Rectal smooth muscle tissue (tissue), 1 donor: ENCODE measurements around the gene THSD4.

Experiments
- H3K27ac ChIP-seq: one replicate; pipeline ENCODE4 v1.7.0; 2013; ENCODE audit warnings: low read depth, low read length, inconsistent platforms
- H3K27me3 ChIP-seq: one replicate; pipeline ENCODE4 v1.7.0; 2013; ENCODE audit warnings: low read length; ENCODE audit not compliant: control insufficient read depth, insufficient read depth
- H3K36me3 ChIP-seq: one replicate; pipeline ENCODE4 v1.7.0; 2013; ENCODE audit warnings: low read length; ENCODE audit not compliant: control insufficient read depth, insufficient read depth
- H3K4me1 ChIP-seq: one replicate; pipeline ENCODE4 v1.7.0; 2013; ENCODE audit warnings: low read length; ENCODE audit not compliant: control insufficient read depth, insufficient read depth
- H3K4me3 ChIP-seq: one replicate; pipeline ENCODE4 v1.7.0; 2013; ENCODE audit warnings: low read length
- H3K9ac ChIP-seq: one replicate; pipeline ENCODE4 v1.7.0; 2013; ENCODE audit warnings: low read length

Gene THSD4

DNA sequence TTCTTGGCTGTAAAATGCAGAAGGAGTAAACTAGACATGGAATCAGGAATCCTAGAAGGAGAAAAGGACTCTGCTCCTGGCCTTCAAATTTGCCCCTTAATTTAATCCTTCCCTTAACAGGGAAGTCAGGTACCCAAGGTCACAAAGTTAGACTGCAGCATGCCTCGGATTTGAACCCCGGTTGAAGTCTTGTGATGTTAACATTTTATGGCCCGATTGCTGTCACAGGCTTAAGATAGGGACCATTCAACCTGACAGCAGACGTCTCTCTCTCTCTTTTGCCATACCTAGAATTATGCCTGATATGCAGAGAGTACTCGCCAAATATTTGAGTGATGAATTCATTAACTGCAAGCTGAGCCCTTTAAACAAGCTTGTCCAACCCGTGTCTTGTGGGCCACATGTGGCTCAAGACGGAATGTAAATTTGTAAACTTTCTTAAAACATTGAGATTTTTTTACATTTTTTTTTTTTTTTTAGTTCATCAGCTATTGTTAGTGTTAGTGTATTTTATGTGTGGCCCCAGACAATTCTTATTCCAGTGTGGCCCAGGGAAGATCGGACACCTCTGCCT, 217.2 kb downstream of the THSD4 start:
- H3K4me3 ChIP-seq: no peak overlapping the region
- no peaks in the 10 kb centered on the region for H3K27me3 ChIP-seq
- H3K9ac ChIP-seq: no peak overlapping the region
- H3K27ac ChIP-seq: no peak overlapping the region
- H3K36me3 ChIP-seq: no peaks in the 10 kb centered on the region
- peaks cover 13% of the 10 kb centered on the region for H3K4me1 ChIP-seq

DNA sequence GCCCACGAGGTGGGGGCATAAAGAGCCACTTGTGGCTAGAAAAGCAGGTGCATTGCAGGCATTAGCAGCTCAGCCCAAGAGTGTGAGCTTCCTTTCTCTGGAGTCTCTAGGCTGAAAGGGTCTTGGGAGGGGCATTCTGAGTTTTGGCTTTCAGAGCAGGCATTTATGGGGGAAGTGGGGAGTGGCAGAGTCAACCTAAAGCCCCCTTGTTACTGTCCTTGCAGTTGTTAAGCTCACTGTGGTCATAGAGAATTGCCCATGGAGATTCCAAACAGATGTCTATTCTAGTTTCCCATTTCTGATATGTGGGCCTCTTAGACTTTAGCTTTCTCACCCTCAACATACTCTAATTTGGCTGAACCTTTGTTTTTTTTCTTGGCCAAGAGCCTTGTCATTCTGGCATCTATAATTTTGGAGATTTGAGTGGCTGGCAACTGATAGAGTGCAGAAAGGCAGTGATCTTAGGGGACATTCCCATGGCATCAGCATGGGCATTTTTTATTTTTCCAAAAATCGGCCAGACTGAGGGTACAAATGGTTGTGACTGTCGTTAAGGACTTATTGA, 217.9 kb downstream of the THSD4 start:
- H3K27ac ChIP-seq: no peak overlapping the region

DNA sequence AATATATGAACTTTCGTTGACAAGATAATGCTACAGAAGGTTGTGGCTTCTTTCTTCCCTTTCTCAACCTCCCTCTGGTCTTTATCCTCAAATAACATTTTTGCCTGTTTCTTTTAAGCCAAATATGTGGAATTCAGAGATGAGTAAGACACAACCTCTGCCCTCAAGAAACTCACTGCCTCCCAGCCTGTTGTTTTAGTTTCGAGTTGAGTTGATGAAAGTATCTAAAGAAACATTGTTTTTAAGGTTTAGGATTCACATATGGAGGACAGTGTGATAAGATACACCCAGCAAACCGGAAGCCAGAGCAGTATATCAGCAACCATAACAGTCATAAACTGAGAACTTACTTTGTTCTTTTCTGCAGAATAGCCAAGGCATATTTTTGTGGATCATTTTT, 218.6 kb downstream of the THSD4 start:
- Histone ChIP-seq H3K27ac (no peak overlapping the region), H3K9ac (no peak overlapping the region), H3K4me3 (no peak overlapping the region), H3K36me3 (no peaks in the 10 kb centered on the region), H3K27me3 (no peaks in the 10 kb centered on the region), H3K4me1 (peaks cover 9% of the 10 kb centered on the region)

More for the DNA sequence above, 217.9 kb downstream of the THSD4 start:
- Histone ChIP-seq H3K9ac (no peak overlapping the region), H3K4me3 (no peak overlapping the region), H3K4me1 (peaks cover 13% of the 10 kb centered on the region), H3K36me3 (no peaks in the 10 kb centered on the region), H3K27me3 (no peaks in the 10 kb centered on the region)

DNA sequence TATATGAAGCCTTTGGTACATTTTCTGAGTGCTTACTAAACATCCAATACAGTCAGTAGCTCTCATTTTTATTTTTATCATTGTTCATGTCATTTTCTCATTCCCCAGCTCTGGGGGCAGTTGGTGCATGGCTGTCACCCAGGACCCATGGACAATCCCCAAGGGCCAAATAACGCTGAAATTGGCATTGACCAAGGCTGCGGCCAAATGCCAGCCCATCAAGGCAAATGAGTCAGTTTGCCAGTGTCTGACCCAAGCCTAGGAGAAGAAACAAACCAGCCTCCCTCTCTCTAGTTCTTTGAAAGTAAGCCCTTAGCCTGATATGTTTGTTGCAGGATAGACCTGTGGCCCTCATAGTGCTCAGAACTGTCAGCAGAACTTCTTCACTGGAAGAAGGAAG, 219.2 kb downstream of the THSD4 start:
- H3K27ac ChIP-seq: no peak overlapping the region
- no peak overlapping the region for H3K4me3 ChIP-seq
- H3K27me3 ChIP-seq: no peaks in the 10 kb centered on the region
- H3K4me1 ChIP-seq: peaks cover 3% of the 10 kb centered on the region
- no peak overlapping the region for H3K9ac ChIP-seq
- no peaks in the 10 kb centered on the region for H3K36me3 ChIP-seq

DNA sequence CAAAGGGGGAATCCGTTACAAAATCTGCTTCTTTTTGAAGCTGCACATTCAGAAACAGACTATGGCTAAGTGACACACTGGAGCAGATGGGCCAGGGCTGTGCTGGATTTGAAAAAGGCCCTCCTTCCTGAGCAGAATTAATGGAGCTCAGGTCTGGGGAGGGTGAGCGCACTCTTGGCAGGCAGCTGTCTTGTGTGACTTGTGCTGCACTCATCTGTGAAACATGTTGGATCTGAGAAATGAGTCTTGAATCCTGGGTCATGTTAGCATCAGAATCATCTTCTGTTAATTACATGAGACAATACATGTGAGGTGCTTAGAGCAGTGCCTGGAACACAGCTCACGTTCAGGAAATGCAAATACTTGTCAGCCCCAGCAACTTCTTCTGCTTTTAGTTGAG, 219.6 kb downstream of the THSD4 start:
- Histone ChIP-seq H3K4me3 (no peak overlapping the region), H3K4me1 (no peaks in the 10 kb centered on the region), H3K27me3 (no peaks in the 10 kb centered on the region), H3K27ac (no peak overlapping the region), H3K9ac (no peak overlapping the region), H3K36me3 (no peaks in the 10 kb centered on the region)

DNA sequence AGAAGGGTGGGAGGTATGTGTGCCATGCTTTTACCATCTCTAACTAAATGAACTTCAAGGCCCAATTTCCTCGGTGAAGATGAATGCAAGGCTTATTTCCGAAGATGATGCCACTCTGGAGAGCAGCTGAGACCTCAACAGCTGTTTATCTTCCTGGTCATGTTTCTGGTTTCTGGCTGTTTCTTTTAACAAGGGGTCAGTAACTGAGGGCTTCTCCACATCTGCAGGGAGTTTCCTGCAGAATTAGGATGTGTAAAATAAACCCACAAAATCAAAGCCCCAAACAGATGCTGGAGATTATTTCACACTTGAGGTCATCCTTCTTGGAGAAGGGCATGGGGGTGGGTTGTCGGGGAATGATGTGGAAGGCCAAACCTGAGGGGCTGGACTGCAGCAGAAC, 220.3 kb downstream of the THSD4 start:
- no peak overlapping the region for H3K27ac ChIP-seq

DNA sequence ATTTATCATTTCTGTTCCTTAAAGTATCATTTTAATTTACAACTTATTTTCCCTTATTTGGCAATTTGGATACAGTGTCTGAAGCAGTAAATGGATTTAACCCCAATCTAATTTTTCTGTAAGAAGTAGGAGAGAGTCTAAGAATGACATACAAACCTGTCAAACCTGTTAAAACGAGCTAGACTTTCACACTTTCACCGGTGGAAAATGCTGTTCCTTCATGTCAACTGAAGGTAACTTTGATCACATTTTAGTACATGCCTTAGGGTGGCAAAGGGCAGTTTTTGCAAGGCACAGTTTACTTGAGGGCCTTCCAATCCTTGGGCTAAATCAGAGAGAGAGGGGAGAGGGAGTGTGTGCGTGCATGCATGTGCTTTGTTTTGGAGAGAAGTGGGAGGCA, 221.4 kb downstream of the THSD4 start:
- H3K36me3 ChIP-seq: no peaks in the 10 kb centered on the region
- H3K27me3 ChIP-seq: no peaks in the 10 kb centered on the region
- no peaks in the 10 kb centered on the region for H3K4me1 ChIP-seq
- no peak overlapping the region for H3K27ac ChIP-seq
- no peak overlapping the region for H3K9ac ChIP-seq
- H3K4me3 ChIP-seq: no peak overlapping the region

More for the DNA sequence above, 220.3 kb downstream of the THSD4 start:
- Histone ChIP-seq H3K36me3 (no peaks in the 10 kb centered on the region), H3K27me3 (no peaks in the 10 kb centered on the region), H3K4me3 (no peak overlapping the region), H3K9ac (no peak overlapping the region), H3K4me1 (no peaks in the 10 kb centered on the region)

DNA sequence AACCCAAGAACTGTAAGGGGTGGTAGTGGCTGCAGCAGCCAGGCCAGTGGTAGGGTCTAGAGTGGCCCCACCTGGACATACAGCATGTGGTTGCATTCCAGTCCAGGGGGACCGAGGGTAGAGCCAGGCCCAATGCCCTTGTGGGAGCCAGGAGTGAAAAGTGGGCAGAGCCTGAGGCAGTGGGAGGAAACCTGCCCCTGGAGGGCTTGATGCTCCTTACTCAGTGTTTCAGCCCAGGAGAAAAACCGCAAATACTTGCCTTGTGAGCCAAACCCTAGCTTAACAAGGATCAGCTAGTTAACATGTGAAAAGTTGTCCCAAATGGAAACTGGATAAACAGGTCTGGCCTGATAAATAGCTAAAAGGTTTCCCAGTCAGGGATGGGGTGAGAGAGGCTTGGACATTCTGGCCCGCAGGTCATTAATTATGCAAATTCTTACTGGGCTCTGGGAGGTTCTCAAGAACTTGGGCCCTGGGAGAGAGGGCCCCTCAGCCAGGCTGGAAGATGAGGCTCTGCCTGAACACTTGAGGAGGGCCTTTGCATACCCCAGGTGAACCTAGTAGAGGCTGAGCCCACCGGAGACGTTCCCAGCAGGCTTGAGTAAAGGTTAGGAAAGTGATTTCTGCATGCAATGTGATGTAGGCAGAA, 222.1 kb downstream of the THSD4 start:
- Histone ChIP-seq H3K4me3 (no peak overlapping the region), H3K27ac (no peak overlapping the region), H3K27me3 (no peaks in the 10 kb centered on the region), H3K4me1 (no peaks in the 10 kb centered on the region), H3K36me3 (no peaks in the 10 kb centered on the region), H3K9ac (no peak overlapping the region)

DNA sequence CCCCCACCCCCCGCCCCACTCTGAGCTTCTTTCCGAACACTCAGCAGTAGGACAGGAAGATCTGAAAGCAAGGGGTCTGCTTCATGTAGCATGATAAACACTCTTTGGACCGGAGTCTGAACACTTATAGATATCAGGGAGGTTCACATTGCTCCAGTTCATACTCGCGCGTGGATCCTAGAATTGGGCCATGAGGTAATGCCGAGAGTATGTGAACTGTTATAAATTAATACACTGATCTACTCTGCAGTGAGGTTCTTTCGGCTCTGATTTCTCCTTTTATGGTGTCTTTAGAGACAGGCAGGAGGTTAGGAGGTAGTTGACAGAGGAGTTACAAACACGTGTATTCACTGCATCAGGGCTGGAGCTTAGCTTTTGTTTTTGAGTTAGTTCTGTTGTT, 223.0 kb downstream of the THSD4 start:
- H3K9ac ChIP-seq: no peak overlapping the region
- no peaks in the 10 kb centered on the region for H3K27me3 ChIP-seq
- H3K4me1 ChIP-seq: no peaks in the 10 kb centered on the region
- H3K27ac ChIP-seq: no peak overlapping the region
- H3K36me3 ChIP-seq: no peaks in the 10 kb centered on the region
- H3K4me3 ChIP-seq: no peak overlapping the region

DNA sequence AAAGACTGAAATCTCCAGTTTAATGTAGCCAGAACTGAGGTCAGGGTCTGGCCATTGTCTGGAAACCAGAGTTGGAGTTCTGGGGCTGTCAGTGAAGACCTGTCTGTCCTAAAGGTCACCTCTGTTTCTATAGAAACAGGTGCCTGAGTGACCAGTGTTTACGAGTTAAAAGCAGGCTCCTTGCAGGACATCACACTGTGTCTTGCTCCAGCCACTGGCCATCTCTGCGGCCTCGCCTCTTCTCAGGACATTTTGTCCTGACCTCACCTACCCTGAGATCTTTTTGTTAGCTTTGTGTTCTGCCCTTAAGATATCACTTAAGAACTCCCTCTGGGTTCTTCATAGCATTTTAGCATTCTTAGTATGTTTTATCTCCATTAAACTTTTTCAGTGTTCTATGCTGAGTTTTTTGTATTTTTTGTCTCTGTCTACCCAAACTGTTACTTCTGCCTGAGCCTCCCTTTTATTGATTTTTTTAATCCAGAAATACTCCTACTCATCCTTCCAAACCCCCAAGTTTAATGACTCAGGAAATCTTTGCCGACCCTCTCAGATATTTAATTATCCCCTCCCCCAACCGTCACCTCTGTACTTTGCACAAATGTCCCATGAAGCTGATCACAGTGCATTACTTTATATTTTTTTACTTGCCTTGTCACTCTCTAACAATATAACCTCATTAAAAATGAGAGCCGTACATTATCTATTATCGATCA, 223.7 kb downstream of the THSD4 start:
- Histone ChIP-seq H3K9ac (no peak overlapping the region), H3K27me3 (no peaks in the 10 kb centered on the region), H3K4me3 (no peak overlapping the region), H3K36me3 (no peaks in the 10 kb centered on the region), H3K27ac (no peak overlapping the region), H3K4me1 (no peaks in the 10 kb centered on the region)

DNA sequence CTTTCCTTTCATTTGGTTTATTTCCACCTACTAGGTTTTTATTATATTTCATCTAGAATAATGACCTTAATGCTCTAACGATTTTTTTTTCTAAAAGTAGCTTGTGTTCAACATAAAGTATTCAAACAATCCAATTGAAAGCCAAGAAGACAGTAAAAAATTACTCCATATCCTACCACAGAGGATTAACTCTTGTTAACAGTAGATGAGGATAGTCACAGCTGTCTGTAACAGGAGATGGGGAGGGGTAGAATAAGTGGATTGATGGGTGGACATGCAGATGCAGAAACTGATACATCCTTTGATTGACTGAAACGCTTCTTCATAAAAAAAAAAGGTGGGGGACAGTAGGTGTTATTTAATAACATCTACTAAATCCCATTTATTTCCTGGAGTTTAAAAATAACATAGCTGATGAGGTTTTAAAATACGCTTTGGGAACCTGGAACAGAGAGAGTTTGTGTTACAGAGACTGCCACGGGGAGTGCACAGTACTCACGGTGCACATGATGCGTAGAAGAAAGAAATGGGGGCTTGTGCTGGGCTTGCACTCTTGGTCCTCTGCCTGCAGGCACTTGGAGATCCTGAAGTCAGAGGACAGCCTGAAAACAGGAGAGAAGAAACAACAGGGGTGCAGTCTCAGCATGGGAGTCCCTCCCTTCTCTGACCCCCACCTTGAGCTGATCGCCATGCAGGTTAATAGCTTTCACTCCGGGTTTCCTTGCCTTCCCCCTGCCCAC, 226.7 kb downstream of the THSD4 start:
- no peak overlapping the region for H3K9ac ChIP-seq
- H3K27me3 ChIP-seq: no peaks in the 10 kb centered on the region
- no peak overlapping the region for H3K4me3 ChIP-seq
- H3K4me1 ChIP-seq: no peaks in the 10 kb centered on the region
- no peaks in the 10 kb centered on the region for H3K36me3 ChIP-seq
- no peak overlapping the region for H3K27ac ChIP-seq

DNA sequence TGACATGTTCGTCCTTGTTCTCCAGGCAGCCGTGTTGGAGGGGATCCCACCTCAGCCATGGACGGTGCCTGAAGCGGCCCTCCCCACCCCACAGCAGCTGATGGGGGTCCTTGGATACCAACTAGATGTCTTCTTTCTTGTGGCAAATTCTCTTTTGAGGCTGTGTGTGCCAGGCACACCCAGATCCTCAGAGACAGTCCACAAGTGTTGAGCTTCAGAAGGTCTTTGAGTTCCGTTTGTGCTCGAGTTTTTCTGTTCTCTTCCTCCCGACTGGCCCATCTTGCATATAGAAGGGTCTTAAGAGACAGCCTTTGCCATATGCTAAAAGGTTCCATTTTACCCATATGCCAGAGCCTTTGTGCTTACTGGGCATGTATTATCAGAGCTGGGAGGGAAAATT, 227.4 kb downstream of the THSD4 start:
- Histone ChIP-seq H3K36me3 (no peaks in the 10 kb centered on the region), H3K4me1 (no peaks in the 10 kb centered on the region)

More for the DNA sequence above, 227.4 kb downstream of the THSD4 start:
- Histone ChIP-seq H3K9ac (no peak overlapping the region), H3K27me3 (no peaks in the 10 kb centered on the region), H3K4me3 (no peak overlapping the region), H3K27ac (no peak overlapping the region)
